ENCODE measurements around the gene LACTB. TPM values are rescaled to one million over a fixed set of nuclear protein-coding genes. Genes with fewer than 3 reads are reported as not detected.

Gene LACTB
- total RNA-seq: 10 to 100 TPM; 17.9 to 31.0 (median 22.7) TPM
- 10 to 100 TPM; 21.6 to 25.9 TPM for polyA plus RNA-seq
- long read RNA-seq, donor 1, transcript LACTB-202 (5 exons, 2,978 nt): minor isoform, 5 of 64 reads
- long read RNA-seq, donor 1, transcript LACTB-201 (6 exons, 1,972 nt): major isoform, 43 of 64 reads
- long read RNA-seq, donor 1, partial matches to known transcripts: 5 of 64 reads
- long read RNA-seq, donor 1, other reads (novel, unspliced or antisense): 11 of 64 reads
- long read RNA-seq, donor 2, partial matches to known transcripts: 0 of 3 reads
- long read RNA-seq, donor 2, other reads (novel, unspliced or antisense): 3 of 3 reads
- long read RNA-seq, donor 3, transcript LACTB-201 (6 exons, 1,972 nt): major isoform, 36 of 44 reads
- long read RNA-seq, donor 3, partial matches to known transcripts: 3 of 44 reads
- long read RNA-seq, donor 3, other reads (novel, unspliced or antisense): 1 of 44 reads

GRCh38 chr15:63121382-63122001 is at the start of gene LACTB:
Gene LACTB (plus strand): TSS chr15:63121861. CDS start chr15:63121872, 11 bp downstream.
- ATAC-seq: peak; percentile 91 to 98 (median 94)

GRCh38 chr15:63072023-63072650 is 49.5 kb upstream of the LACTB start:
- ATAC-seq: no peak

More at GRCh38 chr15:63121382-63122001, at the start of gene LACTB:
- TF ChIP-seq POLR2A (IDR thresholded peaks at IDR 0.05) (peak in 1 of 2 donors; percentile 44), CTCF (IDR thresholded peaks at IDR 0.05) (no peak)
- intact Hi-C loops (cut with DNase I): loop anchor here in 2 of 10 donors (2.0 to 5.0 kb wide), 2 partner anchors 35 to 66 kb away; partner anchors contain the start of genes RAB8B (in 1 of the 2) and RPS27L (in 1 of the 2)
- peaks cover 0 to 16% (median 0%) of the 10 kb centered on the region in 12 donors for H3K9me3 ChIP-seq
- H3K4me1 ChIP-seq: peaks cover 0 to 15% (median 7%) of the 10 kb centered on the region in 12 donors
- H3K27me3 ChIP-seq: no peaks in the 10 kb centered on the region
- DNase-seq: peak; percentile 90 to 94 (median 90)
- peak within 1 kb of the TSS; percentile 72 to 99 (median 95) for H3K4me3 ChIP-seq
- 1 to 2% (median 2%) methylated on average over 27 to 40 of the region's 40 CpGs for WGBS, 4 donors
- H3K27ac ChIP-seq: peak within 1 kb of the TSS; percentile 88 to 97 (median 94)
- H3K36me3 ChIP-seq: peaks cover 0 to 18% (median 7%) of the 10 kb centered on the region in 9 donors

GRCh38 chr15:63072809-63073277 is 48.8 kb upstream of the LACTB start:
- TF ChIP-seq CTCF (IDR thresholded peaks at IDR 0.05) (no peak), POLR2A (IDR thresholded peaks at IDR 0.05) (no peak)
- peaks cover 0 to 44% (median 26%) of the 10 kb centered on the region in 9 donors for H3K36me3 ChIP-seq
- H3K4me1 ChIP-seq: peaks cover 0 to 36% (median 6%) of the 10 kb centered on the region in 12 donors
- H3K9me3 ChIP-seq: no peaks in the 10 kb centered on the region
- no peak for DNase-seq
- 81 to 96% (median 90%) methylated on average over 8 to 9 of the region's 9 CpGs for WGBS, 4 donors
- H3K27ac ChIP-seq: peak overlapping the region in 1 of 12 donors; percentile 80
- H3K27me3 ChIP-seq: no peaks in the 10 kb centered on the region
- intact Hi-C loops (cut with DNase I): no loop called here
- ATAC-seq: no peak
- H3K4me3 ChIP-seq: no peak overlapping the region

More at GRCh38 chr15:63072023-63072650, 49.5 kb upstream of the LACTB start:
- Histone ChIP-seq H3K9me3 (no peaks in the 10 kb centered on the region), H3K36me3 (peaks cover 0 to 51% (median 33%) of the 10 kb centered on the region in 9 donors), H3K4me1 (peaks cover 0 to 43% (median 12%) of the 10 kb centered on the region in 12 donors), H3K27me3 (no peaks in the 10 kb centered on the region), H3K4me3 (no peak overlapping the region), H3K27ac (peak overlapping the region in 1 of 12 donors; percentile 80)
- 59 to 71% (median 70%) methylated on average over 3 of the region's 3 CpGs for WGBS, 4 donors
- TF ChIP-seq CTCF (IDR thresholded peaks at IDR 0.05): no peak
- no peak for TF ChIP-seq POLR2A (IDR thresholded peaks at IDR 0.05)
- intact Hi-C loops (cut with DNase I): no loop called here
- DNase-seq: no peak

Measured in heart left ventricle (tissue), 16 donors.